ENCODE data around the gene UBE3C. TPM values are rescaled to one million over a fixed set of nuclear protein-coding genes. Genes with fewer than 3 reads are reported as not detected.
A peak's percentile ranks its signal among the peaks of the same experiment; 100 is the strongest.

The UBE3C gene
- total and polyA plus RNA-seq, 9 of the 15 experiments (the other 6 are each of a cell fraction or from before 2014, with no cell fraction given) = 9.6 to 91.7 (median 75.4) TPM

DNA sequence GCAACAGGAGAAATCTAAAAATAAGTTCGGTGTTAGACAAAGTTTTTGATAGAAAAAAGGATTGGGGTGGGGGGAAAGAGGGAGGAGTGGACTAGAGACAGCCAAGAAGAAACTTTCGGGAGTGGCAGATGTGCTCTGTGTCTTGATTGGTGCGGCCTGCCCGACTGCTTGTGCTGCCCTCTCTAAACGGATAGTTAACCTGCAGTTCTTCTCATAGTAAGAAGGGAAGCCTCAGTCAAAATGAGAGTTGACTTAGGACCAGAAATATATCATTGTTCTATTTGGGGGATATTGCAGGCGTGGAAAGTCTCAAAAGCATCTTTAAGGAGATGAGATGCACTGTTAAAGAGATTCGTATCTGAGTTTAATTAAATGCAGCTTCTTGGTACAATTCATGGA, 39.3 kb downstream of the UBE3C start (continued):
- TF ChIP-seq, protein P1, sequence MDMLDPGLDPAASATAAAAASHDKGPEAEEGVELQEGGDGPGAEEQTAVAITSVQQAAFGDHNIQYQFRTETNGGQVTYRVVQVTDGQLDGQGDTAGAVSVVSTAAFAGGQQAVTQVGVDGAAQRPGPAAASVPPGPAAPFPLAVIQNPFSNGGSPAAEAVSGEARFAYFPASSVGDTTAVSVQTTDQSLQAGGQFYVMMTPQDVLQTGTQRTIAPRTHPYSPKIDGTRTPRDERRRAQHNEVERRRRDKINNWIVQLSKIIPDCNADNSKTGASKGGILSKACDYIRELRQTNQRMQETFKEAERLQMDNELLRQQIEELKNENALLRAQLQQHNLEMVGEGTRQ (CRISPR knock-in tag; IDR thresholded peaks at IDR 0.05) = no peak
- TF ChIP-seq E2F8 (IDR thresholded peaks at IDR 0.05; ENCODE audit: low read depth, partially characterized antibody) (no peak), GATAD2A (IDR thresholded peaks at IDR 0.05) (no peak)

- H3K36me3 ChIP-seq (ENCODE audit: control insufficient read depth, insufficient read depth, low read length) = peaks cover 96% of the 10 kb centered on the region
Observed at GRCh38 chr7:157183832-157184231, 45.1 kb downstream of the UBE3C start.

More at GRCh38 chr7:157183832-157184231, 45.1 kb downstream of the UBE3C start:
- ATAC-seq (no peak), FAIRE-seq (no peak), DNase-seq (ENCODE audit: extremely low read depth in 1 of 4, low spot score in 3 of 4) (no peak)
- Histone ChIP-seq H3K27me3 (ENCODE audit: control insufficient read depth in 2 of 2, insufficient read depth in 2 of 2, low read length in 2 of 2) (no peaks in the 10 kb centered on the region), H3K4me3 (no peak overlapping the region), H4K20me1 (replicated peaks; ENCODE audit: control insufficient read depth, insufficient read depth, low read length) (peaks cover 5% of the 10 kb centered on the region; the same call in 1 of the 2 replicates), H3K4me2 (ENCODE audit: insufficient read depth, low read length) (no peak overlapping the region), H3K9me3 (replicated peaks; ENCODE audit: control insufficient read depth, insufficient read depth, low read depth, low read length) (no peaks in the 10 kb centered on the region), H2AFZ (ENCODE audit: low read depth, low read length) (no peak overlapping the region), H3K79me2 (ENCODE audit: control insufficient read depth, insufficient read depth, low read length) (no peaks in the 10 kb centered on the region; the same call in 2 of the 3 replicates), H3K27ac (ENCODE audit: extremely low read depth, low read depth, low read length) (no peak overlapping the region), H3K9me1 (ENCODE audit: control insufficient read depth, insufficient read depth, low read length) (peaks cover under 1% of the 10 kb centered on the region), H3K4me1 (replicated peaks in 1 of 2; ENCODE audit: control insufficient read depth in 2 of 2, insufficient read depth in 2 of 2, low read length in 2 of 2) (no peaks in the 10 kb centered on the region), H3K9ac (ENCODE audit: insufficient read depth in 1 of 2, low read depth in 2 of 2, low read length in 2 of 2) (peak overlapping the region in 1 of 2 experiments; percentile 5; a peak in 1 of 4 replicates)
- BruUV-seq (replicated peaks) = no TSS peak
- intact Hi-C loops (cut with micrococcal nuclease) = no loop called here
- in situ Hi-C loops (cut with MboI) = no loop called here
- POLR2A ChIA-PET = interaction anchor here (0.7 to 1.5 kb wide), 2 partner anchors 18 to 39 kb away, joined by 3 read pairs; no protein-coding TSS in a partner anchor
- TF ChIP-seq ZNF253 (CRISPR knock-in tag; conservative IDR thresholded peaks at IDR 0.05) = no peak
- peak; percentile 54 for TF ChIP-seq POLR2G (IDR thresholded peaks at IDR 0.05; ENCODE audit: low read depth, low read length)
- TF ChIP-seq RBM22 (IDR thresholded peaks at IDR 0.05; ENCODE audit: low read depth, low read length, poor library complexity, severe bottlenecking) = peak; percentile 78
- CTCF ChIA-PET (ENCODE audit: low intra/inter-chr PET ratio) = no interaction called here
- WGBS (ENCODE audit: insufficient coverage, low coverage, missing lambda C conversion rate) = 95% methylated on average over 15 of the region's 15 CpGs

All from K562 (cell line).